C4-2B (cell line): ENCODE measurements around the gene SMU1.

Source experiments
- H3K27ac ChIP-seq: fragments of 450-650 bp; 2 replicates; pipeline ENCODE4 v1.5.1; 2017
- CTCF ChIP-seq: fragments of 450-650 bp; conservative IDR thresholded peaks from 2 replicates; pipeline ENCODE4 v1.5.1; 2017; ENCODE audit warnings: mild to moderate bottlenecking
- ZFX ChIP-seq: fragments of 450-650 bp; IDR thresholded peaks from 2 replicates; pipeline ENCODE4 v1.6.1; 2017

The SMU1 gene

GRCh38 chr9:33030285-33030684 lies 46.2 kb downstream of the SMU1 start:
- H3K27ac ChIP-seq: no peak overlapping the region
- TF ChIP-seq CTCF (no peak), ZFX (no peak)

DNA sequence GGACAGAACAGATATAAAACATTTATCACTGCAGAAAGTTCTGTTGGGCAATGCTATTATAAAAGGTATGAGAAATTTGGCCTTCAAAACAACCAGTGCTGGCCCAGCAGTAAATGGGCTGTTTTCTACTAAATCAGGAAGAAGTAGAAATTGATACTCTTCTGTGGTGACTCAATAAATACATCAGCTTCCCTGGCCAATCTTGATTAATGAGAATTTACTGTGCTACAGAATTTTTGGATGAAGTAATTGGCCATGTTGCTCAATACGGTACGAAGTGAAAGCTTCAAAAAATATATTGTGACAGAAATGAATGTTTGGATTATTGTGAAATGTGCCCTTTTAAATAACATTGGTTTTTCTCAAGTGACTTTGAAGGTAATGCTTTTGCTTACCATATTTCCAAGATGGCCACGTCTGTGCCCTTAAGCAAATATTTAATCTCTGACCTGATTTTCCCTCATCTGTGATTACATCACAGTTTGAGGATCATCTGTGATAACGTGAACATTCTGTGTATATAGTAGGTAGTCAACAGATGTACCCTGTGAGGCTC lies 47.2 kb downstream of the SMU1 start:
- H3K27ac ChIP-seq: no peak overlapping the region
- no peak for TF ChIP-seq CTCF
- no peak for TF ChIP-seq ZFX

DNA sequence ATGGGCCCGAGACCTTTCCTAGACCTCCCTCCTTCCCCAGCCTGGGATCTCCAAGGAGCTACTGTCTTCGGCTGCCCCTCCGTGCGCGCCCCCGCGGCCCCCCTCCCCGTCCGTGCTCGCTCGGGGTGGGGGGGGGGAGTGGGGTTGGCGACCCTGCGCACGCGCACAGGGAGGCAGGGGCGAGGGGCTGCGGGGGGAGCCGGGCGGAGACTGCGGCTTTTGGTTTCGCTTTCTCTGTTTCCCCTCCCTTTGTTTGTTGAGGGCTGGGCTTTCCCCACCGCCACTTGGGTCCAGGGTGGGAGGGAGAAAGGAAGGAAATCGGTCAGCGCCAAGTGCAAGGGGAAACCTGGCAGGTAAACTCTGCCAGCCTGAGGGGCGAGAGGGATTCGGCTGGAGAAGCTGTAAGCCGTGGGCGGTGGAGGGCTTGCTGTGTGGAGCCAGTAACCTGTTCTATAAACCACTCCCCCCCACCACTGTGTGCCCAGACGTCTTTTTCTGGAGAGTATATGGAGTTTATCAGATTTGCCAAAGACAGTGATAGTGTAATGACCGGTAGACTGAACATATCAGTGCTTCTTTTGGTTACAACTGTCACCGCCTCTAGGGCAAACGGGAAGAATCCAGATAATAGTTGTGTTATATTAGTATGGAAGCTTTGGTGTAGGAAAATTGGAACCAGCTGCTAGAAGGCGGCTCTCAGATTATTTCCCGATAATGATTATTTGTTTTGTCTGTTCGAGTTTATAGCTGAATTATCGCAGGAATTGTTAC lies 50.7 kb downstream of the SMU1 start:
- TF ChIP-seq ZFX (no peak), CTCF (no peak)
- peak overlapping the region; percentile 99 for H3K27ac ChIP-seq

DNA sequence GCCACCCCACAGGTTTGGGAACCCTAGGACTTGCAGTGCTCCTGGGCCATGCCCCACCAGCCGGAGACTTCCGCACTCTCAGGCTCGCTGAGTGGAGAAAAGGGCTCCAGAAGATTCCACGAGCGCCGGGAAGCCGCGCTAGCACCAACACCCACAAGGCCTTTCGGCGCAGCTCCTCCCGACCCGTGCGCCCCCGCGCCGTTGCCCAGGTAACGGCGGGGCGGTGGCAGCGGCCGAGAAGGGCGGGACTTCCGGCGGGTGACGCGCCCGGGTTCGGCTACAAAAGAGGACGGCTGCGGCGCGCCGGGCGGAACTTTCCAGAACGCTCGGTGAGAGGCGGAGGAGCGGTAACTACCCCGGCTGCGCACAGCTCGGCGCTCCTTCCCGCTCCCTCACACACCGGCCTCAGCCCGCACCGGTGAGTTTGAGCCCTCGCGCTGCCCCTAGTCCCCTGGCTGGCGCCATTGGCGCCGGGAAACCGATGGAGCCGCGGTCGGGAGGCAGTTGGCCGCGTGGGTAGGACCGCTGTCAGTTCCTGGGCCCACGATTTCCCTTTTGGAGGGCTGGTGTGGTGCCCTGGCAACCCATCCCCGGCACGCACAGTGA lies 51.4 kb downstream of the SMU1 start, which contains the start of gene DNAJA1:
DNAJA1 (plus strand) TSS at position 308 of the 606 bp plus-strand sequence. CDS start 1,212 bp downstream, outside the sequence.
- TF ChIP-seq ZFX (peak; percentile 57), CTCF (no peak)
- peak within 1 kb of the TSS; percentile 99 for H3K27ac ChIP-seq

DNA sequence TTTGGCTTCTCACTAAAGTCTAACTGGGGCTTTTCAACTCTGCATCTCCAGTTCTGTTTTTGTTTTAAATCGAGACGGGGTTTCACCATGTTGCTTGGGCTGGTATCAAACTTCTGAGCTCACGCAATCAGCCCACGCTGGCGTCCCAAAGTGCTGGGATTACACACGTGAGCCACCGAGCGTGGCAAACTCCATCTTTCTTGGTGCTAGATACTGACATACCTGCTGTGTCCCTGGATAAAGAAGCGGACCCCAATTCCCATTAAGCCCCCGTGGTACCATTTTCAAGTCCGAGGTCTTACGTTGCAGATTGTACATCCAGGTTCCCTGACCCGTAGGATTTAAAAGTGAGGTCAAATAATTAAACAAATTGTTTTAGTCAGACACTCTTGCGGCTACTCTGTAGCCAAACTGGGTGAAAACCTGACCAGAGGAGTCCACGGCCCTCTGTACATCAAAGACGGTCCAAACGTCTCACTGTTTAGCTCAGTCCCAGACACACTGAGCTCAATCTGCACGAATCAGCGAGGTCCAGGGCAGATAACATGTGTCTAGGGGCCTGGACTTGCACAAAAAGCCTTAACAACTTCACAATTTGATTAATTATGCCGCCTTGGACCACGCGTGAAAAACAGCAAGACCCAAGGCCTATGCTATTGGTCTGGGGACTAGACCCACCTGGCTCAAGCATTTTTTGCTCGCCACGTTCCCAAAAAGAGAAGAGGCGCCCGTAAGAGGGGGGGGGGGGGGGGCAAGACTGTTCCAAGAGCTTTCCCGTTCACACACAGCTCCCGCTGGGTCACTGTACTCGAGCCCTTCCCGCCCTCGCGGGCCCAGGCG lies 52.1 kb downstream of the SMU1 start:
- TF ChIP-seq ZFX: no peak
- TF ChIP-seq CTCF: no peak
- peak overlapping the region; percentile 99 for H3K27ac ChIP-seq

DNA sequence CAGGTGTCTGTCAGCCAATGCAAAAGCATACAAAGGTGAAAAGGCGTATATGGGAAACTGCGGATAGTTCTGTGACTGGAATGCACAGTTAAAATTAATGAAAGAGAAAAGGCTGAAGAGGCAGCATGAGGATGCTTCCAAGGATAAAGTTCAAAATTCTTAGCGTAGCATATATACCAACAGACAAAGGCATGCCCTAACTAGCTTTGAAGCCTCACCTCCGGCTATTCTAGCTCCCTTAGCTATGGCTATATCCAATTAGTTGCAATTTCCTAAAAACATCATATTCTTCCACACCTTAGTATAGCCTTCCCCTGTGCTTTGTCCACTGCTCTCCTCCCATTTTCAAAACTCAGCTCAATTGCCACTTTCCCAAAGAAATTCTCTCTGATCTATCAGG lies 52.8 kb downstream of the SMU1 start:
- peak overlapping the region; percentile 99 for H3K27ac ChIP-seq
- TF ChIP-seq CTCF: no peak
- no peak for TF ChIP-seq ZFX
